H1 (cell line): ENCODE data around the gene VGLL2. TPM values are rescaled to one million over a fixed set of nuclear protein-coding genes. Genes with fewer than 3 reads are reported as not detected.

Experiments
- CTCF ChIA-PET: fragments of 300-600 bp; sonication (Branson Sonifier 250); formaldehyde crosslinking; loops from one replicate; lab custom pipeline; 2021; ENCODE audit not compliant: partially characterized antibody; lab: Charles Lee
- POLR2A ChIA-PET: fragments of 300-600 bp; sonication (Branson Sonifier 250); formaldehyde crosslinking; loops from one replicate; lab custom pipeline; 2021; ENCODE audit warnings: inconsistent platforms; ENCODE audit not compliant: partially characterized antibody; lab: Charles Lee
- DNase-seq, 2 experiments: peaks; one replicate each; pipeline versions ENCODE4 v3.0.0 to v3.0.0-alpha.2; 2010 to 2022; ENCODE audit warnings: low spot score in 2 of 2, low read depth in 1 of 2, mixed read lengths in 1 of 2
- FAIRE-seq: peaks from 2 replicates; lab custom pipeline; 2011; peaks lifted over from hg19 to GRCh38; lab: Jason Lieb, UNC
- H2AFZ ChIP-seq: 2 replicates; pipeline ENCODE4 v1.8.1; 2012; ENCODE audit warnings: low read length, inconsistent platforms
- H2AK5ac ChIP-seq: 2 replicates; pipeline ENCODE4 v1.6.1; 2013; ENCODE audit warnings: low read depth, low read length
- H2BK120ac ChIP-seq: replicated peaks from 2 replicates; pipeline ENCODE3; 2013; ENCODE audit warnings: low read depth, low read length, inconsistent platforms
- H2BK12ac ChIP-seq: 2 replicates; pipeline ENCODE4 v1.6.1; 2013; ENCODE audit warnings: low read depth, low read length
- H2BK15ac ChIP-seq: 2 replicates; pipeline ENCODE4 v1.6.1; 2013; ENCODE audit warnings: low read length
- H2BK20ac ChIP-seq: 2 replicates; pipeline ENCODE4 v1.6.1; 2013; ENCODE audit warnings: low read length
- H2BK5ac ChIP-seq: 2 replicates; pipeline ENCODE4 v1.6.1; 2013; ENCODE audit warnings: low read depth, low read length
- H3K14ac ChIP-seq: 2 replicates; pipeline ENCODE4 v1.6.1; 2013; ENCODE audit warnings: inconsistent platforms; ENCODE audit not compliant: insufficient read length
- H3K18ac ChIP-seq: 2 replicates; pipeline ENCODE4 v1.6.1; 2013; ENCODE audit warnings: low read length; ENCODE audit errors: extremely low read depth
- H3K23ac ChIP-seq: 2 replicates; pipeline ENCODE4 v1.6.1; 2013; ENCODE audit warnings: inconsistent platforms; ENCODE audit not compliant: insufficient read length
- H3K23me2 ChIP-seq: 2 replicates; pipeline ENCODE4 v1.6.1; 2013; ENCODE audit warnings: low read depth, low read length
- H3K27ac ChIP-seq: 2 replicates; pipeline ENCODE4 v1.6.1; 2011; ENCODE audit warnings: low read depth, low read length, inconsistent platforms
- H3K27me3 ChIP-seq, 4 experiments: replicated peaks in 1 of 4; 1 replicate in 1 of 4; 2 replicates in 3 of 4; pipeline versions ENCODE4 v1.6.1 to v1.8.1; 2011 to 2013; ENCODE audit warnings: low read length in 3 of 4, mild to moderate bottlenecking in 3 of 4, inconsistent platforms in 2 of 4, mixed read lengths in 2 of 4, moderate library complexity in 1 of 4; ENCODE audit not compliant: control insufficient read depth in 3 of 4, insufficient read depth in 3 of 4; ENCODE audit errors: extremely low read depth in 1 of 4
- H3K36me3 ChIP-seq, 4 experiments: 2 replicates each; pipeline versions ENCODE4 v1.6.1 to v1.8.1; 2011 to 2013; ENCODE audit warnings: mild to moderate bottlenecking in 4 of 4, low read length in 3 of 4, moderate library complexity in 2 of 4, control low read depth in 1 of 4, inconsistent platforms in 1 of 4; ENCODE audit not compliant: insufficient read depth in 4 of 4, control insufficient read depth in 2 of 4
- H3K4ac ChIP-seq: replicated peaks from 2 replicates; pipeline ENCODE3; 2013; ENCODE audit warnings: low read length, low read depth, mixed read lengths, inconsistent platforms; ENCODE audit not compliant: insufficient read length
- H3K4me1 ChIP-seq, 4 experiments: replicated peaks in 1 of 4; 1 replicate in 1 of 4; 2 replicates in 3 of 4; pipeline versions ENCODE4 v1.6.1 to v1.8.1; 2011 to 2013; ENCODE audit warnings: low read length in 3 of 4, inconsistent platforms in 2 of 4, mixed read lengths in 1 of 4; ENCODE audit not compliant: insufficient read depth in 4 of 4, control insufficient read depth in 3 of 4
- H3K4me2 ChIP-seq, 2 experiments: 2 replicates each; pipeline versions ENCODE4 v1.6.1 to v1.8.1; 2011 to 2013; ENCODE audit warnings: low read depth in 2 of 2, low read length in 2 of 2, control low read depth in 1 of 2, inconsistent platforms in 1 of 2, mild to moderate bottlenecking in 1 of 2; ENCODE audit not compliant: insufficient read depth in 1 of 2
- H3K4me3 ChIP-seq, 4 experiments: fragments of 200-600, 300-600 bp in 1 of 4; sonication (generic), shearing (Covaris generic), sonication (Bioruptor Twin) in 1 of 4; 2 replicates each; pipeline versions ENCODE4 v1.5.1 to v1.8.1; 2011 to 2016; ENCODE audit warnings: low read length in 4 of 4, low read depth in 3 of 4, control low read depth in 2 of 4, inconsistent platforms in 2 of 4, mild to moderate bottlenecking in 2 of 4, mixed read lengths in 1 of 4, moderate library complexity in 1 of 4; ENCODE audit not compliant: insufficient read depth in 2 of 4; ENCODE audit errors: extremely low read depth in 1 of 4
- H3K56ac ChIP-seq: replicated peaks from 2 replicates; pipeline ENCODE3; 2013; ENCODE audit warnings: low read depth, mild to moderate bottlenecking, mixed read lengths, low read length, inconsistent platforms; ENCODE audit not compliant: insufficient read length
- H3K79me1 ChIP-seq: 2 replicates; pipeline ENCODE4 v1.6.1; 2013; ENCODE audit warnings: low read depth, low read length, control low read depth
- H3K79me2 ChIP-seq, 2 experiments: 2 replicates each; pipeline versions ENCODE4 v1.6.1 to v1.8.1; 2012 to 2013; ENCODE audit warnings: low read length in 2 of 2, mild to moderate bottlenecking in 2 of 2, inconsistent platforms in 1 of 2; ENCODE audit not compliant: insufficient read depth in 2 of 2, control insufficient read depth in 1 of 2
- H3K9ac ChIP-seq, 4 experiments: replicated peaks in 1 of 4; 1 replicate in 1 of 4; 2 replicates in 3 of 4; pipeline versions ENCODE4 v1.6.1 to v1.8.1; 2011 to 2013; ENCODE audit warnings: low read depth in 3 of 4, low read length in 3 of 4, control low read depth in 2 of 4, mild to moderate bottlenecking in 2 of 4, moderate library complexity in 2 of 4, inconsistent platforms in 1 of 4; ENCODE audit errors: extremely low read depth in 1 of 4
- H3K9me3 ChIP-seq, 2 experiments: 2 replicates each; pipeline versions ENCODE4 v1.6.1 to v1.8.1; 2012 to 2013; ENCODE audit warnings: mild to moderate bottlenecking in 2 of 2, moderate library complexity in 2 of 2, control low read depth in 1 of 2, inconsistent platforms in 1 of 2, low read depth in 1 of 2, low read length in 1 of 2, mixed read lengths in 1 of 2; ENCODE audit not compliant: insufficient read depth in 2 of 2
- H4K20me1 ChIP-seq, 2 experiments: replicated peaks in 1 of 2; 2 replicates each; pipeline versions ENCODE3 to v1.8.1; 2011 to 2013; ENCODE audit warnings: inconsistent platforms in 2 of 2, low read length in 2 of 2, mild to moderate bottlenecking in 1 of 2; ENCODE audit not compliant: insufficient read depth in 2 of 2, control insufficient read depth in 1 of 2
- H4K5ac ChIP-seq: 2 replicates; pipeline ENCODE4 v1.6.1; 2013; ENCODE audit warnings: low read length, low read depth, mixed read lengths, inconsistent platforms; ENCODE audit not compliant: insufficient read length
- H4K8ac ChIP-seq: 2 replicates; pipeline ENCODE4 v1.8.0; 2013; ENCODE audit warnings: mild to moderate bottlenecking, moderate library complexity, low read length, inconsistent platforms; ENCODE audit not compliant: insufficient read depth; ENCODE audit errors: extremely low read depth
- H4K91ac ChIP-seq: replicated peaks from 2 replicates; pipeline ENCODE3; 2013; ENCODE audit warnings: low read length, mixed read lengths, inconsistent platforms; ENCODE audit not compliant: insufficient read length
- ATF3 ChIP-seq: IDR thresholded peaks from 2 replicates; pipeline ENCODE4 v1.6.1; 2011; ENCODE audit warnings: low read depth, mild to moderate bottlenecking, low read length; ENCODE audit not compliant: insufficient read depth
- EZH2 ChIP-seq: fragments of 200-600 bp; sonication (generic); IDR thresholded peaks from 2 replicates; pipeline ENCODE4 v1.7.1; 2012; ENCODE audit warnings: low read depth, mild to moderate bottlenecking, moderate library complexity, low read length, inconsistent platforms; ENCODE audit not compliant: severe bottlenecking
- KDM4A ChIP-seq: IDR thresholded peaks from one replicate; pipeline ENCODE4 v1.7.1; 2012; ENCODE audit warnings: low read depth, mild to moderate bottlenecking, moderate library complexity, low read length, inconsistent platforms; ENCODE audit not compliant: severe bottlenecking
- SUZ12 ChIP-seq: fragments of 200-600 bp; sonication (generic); IDR thresholded peaks from 2 replicates; pipeline ENCODE4 v1.6.1; 2012; ENCODE audit warnings: mild to moderate bottlenecking, inconsistent platforms, low read length, moderate library complexity, mixed read lengths
- WGBS, 2 experiments: shearing (Covaris generic) in 1 of 2; methylation state at CpG; one replicate each; pipeline versions ENCODE4 v1.1.6 to v1.1.7; 2013 to 2015; ENCODE audit warnings: low lambda C conversion rate in 2 of 2, mixed read lengths in 2 of 2, inconsistent platforms in 1 of 2, low coverage in 1 of 2, missing lambda C conversion rate in 1 of 2; ENCODE audit not compliant: insufficient replicate concordance in 2 of 2, insufficient coverage in 1 of 2, insufficient read length in 1 of 2; ENCODE audit errors: extremely low coverage in 1 of 2, missing lambda C conversion rate in 1 of 2; 5-methylcytosine and 5-hydroxymethylcytosine counted together
- polyA plus RNA-seq, 7 experiments: library from polyadenylated mRNA; depleted of rRNA in 3 of 7; stranded (reverse) in 5 of 7; unstranded in 2 of 7; fragments of >200 nt in 5 of 7; fragments of 200-250 nt in 2 of 7; gene quantifications; 1 replicate in 5 of 7; 2 replicates in 1 of 7; 4 replicates in 1 of 7; pipeline versions ENCODE4 v1.2.1 to v1.2.3, GENCODE V29; 2011 to 2013; ENCODE audit warnings: missing spikeins in 2 of 7, mixed read lengths in 2 of 7
- total RNA-seq: library from RNA; stranded (reverse); fragmentation: NEBNext Ultra II Directional; extraction: Animal tissue kit (Norgen Biotek cat#: 25700); gene quantifications from 2 replicates; pipeline ENCODE4 v1.2.1, GENCODE V29; 2021

The VGLL2 gene
- total and polyA plus RNA-seq, 2 of the 8 experiments (the other 6 are each of a cell fraction or from before 2014, with no cell fraction given): not detected

- H3K18ac ChIP-seq: no peak overlapping the region
Measured at GRCh38 chr6:117272032-117272866, 6.9 kb downstream of the VGLL2 start.

More at GRCh38 chr6:117272032-117272866, 6.9 kb downstream of the VGLL2 start:
- no peak overlapping the region for H2AK5ac ChIP-seq
- POLR2A ChIA-PET: no interaction called here
- H2AFZ ChIP-seq: no peak overlapping the region
- H4K91ac ChIP-seq: no peak overlapping the region
- no peak overlapping the region for H2BK20ac ChIP-seq
- peaks cover 6% of the 10 kb centered on the region; the same call in 1 of the 2 replicates for H3K23me2 ChIP-seq
- H3K9ac ChIP-seq: no peak overlapping the region
- H3K27ac ChIP-seq: no peak overlapping the region
- H3K27me3 ChIP-seq: peaks cover 41 to 67% (median 54%) of the 10 kb centered on the region in 4 experiments
- no peaks in the 10 kb centered on the region for H3K79me1 ChIP-seq
- no peak overlapping the region for H3K4ac ChIP-seq
- no peaks in the 10 kb centered on the region for H3K79me2 ChIP-seq
- no peak overlapping the region for H2BK12ac ChIP-seq
- peak; percentile 19 for TF ChIP-seq KDM4A
- peak; percentile 32 for TF ChIP-seq EZH2
- no peak for TF ChIP-seq ATF3
- peak; percentile 45; the same call in 1 of the 2 replicates for TF ChIP-seq SUZ12
- H2BK15ac ChIP-seq: no peak overlapping the region
- H3K36me3 ChIP-seq: no peaks in the 10 kb centered on the region
- H3K23ac ChIP-seq: no peak overlapping the region
- peak overlapping the region; percentile 37 to 72 for H3K4me2 ChIP-seq
- no peak for DNase-seq
- peak overlapping the region in 2 of 4 experiments; percentile 2 to 40; a peak in 1 of 8 replicates for H3K4me3 ChIP-seq
- no peak for FAIRE-seq
- H3K56ac ChIP-seq: no peak overlapping the region
- WGBS, 2 experiments: 26% methylated on average over 8 of the region's 8 CpGs; no CpG with 5 or more reads in 1 of the 2 experiments
- peaks cover 0 to 6% (median under 1%) of the 10 kb centered on the region in 4 experiments; a peak in 4 of 7 replicates for H3K4me1 ChIP-seq
- H4K5ac ChIP-seq: no peak overlapping the region
- H2BK120ac ChIP-seq: no peak overlapping the region
- peaks cover 0 to 5% of the 10 kb centered on the region in 2 experiments for H4K20me1 ChIP-seq
- H2BK5ac ChIP-seq: no peak overlapping the region
- H4K8ac ChIP-seq: no peak overlapping the region
- no peaks in the 10 kb centered on the region for H3K9me3 ChIP-seq
- CTCF ChIA-PET: interaction anchor here (0.5 to 1.9 kb wide), 7 partner anchors 11 to 308 kb away, joined by 3 to 6 read pairs (median 3); no protein-coding TSS in a partner anchor
- H3K14ac ChIP-seq: no peak overlapping the region
